Caco-2 (cell line): ENCODE data around the gene RGMA. TPM values are rescaled to one million over a fixed set of nuclear protein-coding genes. Genes with fewer than 3 reads are reported as not detected.

Experiments
- BruUV-seq: library from RNA; stranded (reverse); fragments of 400-500 nt; replicated peaks from 2 replicates; lab custom pipeline; 2021; lab: Mats Ljungman, UMichigan
- CTCF ChIA-PET: fragments of 300-600 bp; sonication (Branson Sonifier 250); formaldehyde crosslinking; loops from one replicate; lab custom pipeline; 2022; ENCODE audit warnings: antibody characterized with exemption; lab: Charles Lee
- POLR2A ChIA-PET: fragments of 300-600 bp; sonication (Branson Sonifier 250); formaldehyde crosslinking; loops from one replicate; lab custom pipeline; 2022; ENCODE audit warnings: antibody characterized with exemption; lab: Charles Lee
- DNase-seq, 2 experiments: peaks; one replicate each; pipeline versions ENCODE4 v3.0.0 to v3.0.0-alpha.2; 2020 to 2022
- H3K27me3 ChIP-seq: replicated peaks from 2 replicates; pipeline ENCODE4 v1.6.0; 2011; ENCODE audit warnings: low read length; ENCODE audit not compliant: control insufficient read depth, insufficient read depth
- H3K36me3 ChIP-seq: 2 replicates; pipeline ENCODE4 v1.5.1; 2011; ENCODE audit warnings: low read length; ENCODE audit not compliant: control insufficient read depth, insufficient read depth
- H3K4me1 ChIP-seq: fragments of 250-450 bp; sonication (Bioruptor Pico); 2 replicates; pipeline ENCODE4 v1.5.1; 2020; ENCODE audit warnings: mild to moderate bottlenecking
- H3K4me3 ChIP-seq: 2 replicates; pipeline ENCODE4 v1.5.1; 2011; ENCODE audit warnings: low read depth, mild to moderate bottlenecking, control low read depth, low read length
- H3K9me3 ChIP-seq: fragments of 250-450 bp; sonication (Bioruptor Pico); 2 replicates; pipeline ENCODE4 v1.5.1; 2020; ENCODE audit warnings: mild to moderate bottlenecking, moderate library complexity
- H3K27ac Mint-ChIP-seq: one replicate; pipeline ENCODE4 v1.8.0; 2022; ENCODE audit warnings: mixed read lengths; ENCODE audit not compliant: unreplicated experiment
- H3K27me3 Mint-ChIP-seq: one replicate; pipeline ENCODE4 v1.8.0; 2022; ENCODE audit warnings: mixed read lengths; ENCODE audit not compliant: insufficient read depth, unreplicated experiment
- H3K36me3 Mint-ChIP-seq: one replicate; pipeline ENCODE4 v1.8.0; 2022; ENCODE audit warnings: mild to moderate bottlenecking, mixed read lengths; ENCODE audit not compliant: insufficient read depth, unreplicated experiment
- H3K4me1 Mint-ChIP-seq: one replicate; pipeline ENCODE4 v1.8.0; 2022; ENCODE audit warnings: low read depth, mixed read lengths; ENCODE audit not compliant: unreplicated experiment
- H3K4me3 Mint-ChIP-seq: one replicate; pipeline ENCODE4 v1.8.0; 2022; ENCODE audit warnings: mild to moderate bottlenecking, moderate library complexity, mixed read lengths; ENCODE audit not compliant: unreplicated experiment
- H3K9me3 Mint-ChIP-seq: one replicate; pipeline ENCODE4 v1.8.0; 2022; ENCODE audit warnings: mixed read lengths; ENCODE audit not compliant: unreplicated experiment
- intact Hi-C: fragments of 100-400 bp; cut with micrococcal nuclease; formaldehyde crosslinking; loops from one replicate; pipeline ENCODE4 v1.10.0; 2022; ENCODE audit not compliant: unreplicated experiment
- total RNA-seq: library from RNA; stranded (reverse); gene quantifications from 2 replicates; pipeline ENCODE4 v1.2.3, GENCODE V29; 2022
- TF ChIP-seq, protein P1 (sequence below), 2 experiments: fragments of 200-600 bp in 1 of 2; IDR thresholded peaks; 1 replicate in 1 of 2; 2 replicates in 1 of 2; pipeline versions ENCODE4 v1.5.1 to v1.8.0; 2011 to 2022; ENCODE audit warnings: antibody characterized with exemption in 1 of 2, control low read depth in 1 of 2, inconsistent platforms in 1 of 2, low read depth in 1 of 2, low read length in 1 of 2, mild to moderate bottlenecking in 1 of 2, moderate library complexity in 1 of 2; ENCODE audit not compliant: insufficient read depth in 1 of 2, severe bottlenecking in 1 of 2, unreplicated experiment in 1 of 2

The RGMA gene
- total RNA-seq, 1 experiment from 2014 or later = 4.5 TPM

DNA sequence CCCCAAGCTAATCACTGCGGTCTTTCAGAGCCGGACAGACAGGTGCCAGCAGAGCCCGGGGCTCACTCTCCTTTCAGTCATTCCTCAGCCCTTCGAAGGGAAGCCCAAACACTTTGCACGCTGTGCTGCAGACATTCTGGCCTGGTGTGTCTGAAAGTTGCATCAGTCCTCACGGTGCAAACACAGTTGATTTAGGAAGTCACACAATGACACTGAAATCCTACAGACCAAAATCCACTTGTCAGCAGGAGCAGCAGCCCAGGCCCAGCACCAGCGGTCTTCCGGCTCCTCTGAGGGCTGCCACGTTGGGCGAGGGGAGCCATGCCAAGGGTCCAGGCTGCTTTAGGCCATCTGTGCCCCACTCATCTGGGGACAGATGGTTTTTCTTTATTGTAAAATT, 61.6 kb downstream of the RGMA start:
- Histone ChIP-seq H3K9me3 (no peaks in the 10 kb centered on the region), H3K4me3 (no peak overlapping the region), H3K27me3 (no peaks in the 10 kb centered on the region), H3K4me1 (no peaks in the 10 kb centered on the region), H3K36me3 (peaks cover 15% of the 10 kb centered on the region)
- Mint-ChIP-seq H3K4me3 (no peak overlapping the region), H3K27ac (peak overlapping the region; percentile 51), H3K36me3 (peaks cover 97% of the 10 kb centered on the region), H3K4me1 (peaks cover 18% of the 10 kb centered on the region), H3K27me3 (no peaks in the 10 kb centered on the region), H3K9me3 (no peaks in the 10 kb centered on the region)
- ChIA-PET POLR2A (no interaction called here), CTCF (interaction anchor here (3.9 kb wide), 1 partner anchor 1092 kb away, joined by 23 read pairs; no protein-coding TSS in a partner anchor)
- TF ChIP-seq, protein P1, sequence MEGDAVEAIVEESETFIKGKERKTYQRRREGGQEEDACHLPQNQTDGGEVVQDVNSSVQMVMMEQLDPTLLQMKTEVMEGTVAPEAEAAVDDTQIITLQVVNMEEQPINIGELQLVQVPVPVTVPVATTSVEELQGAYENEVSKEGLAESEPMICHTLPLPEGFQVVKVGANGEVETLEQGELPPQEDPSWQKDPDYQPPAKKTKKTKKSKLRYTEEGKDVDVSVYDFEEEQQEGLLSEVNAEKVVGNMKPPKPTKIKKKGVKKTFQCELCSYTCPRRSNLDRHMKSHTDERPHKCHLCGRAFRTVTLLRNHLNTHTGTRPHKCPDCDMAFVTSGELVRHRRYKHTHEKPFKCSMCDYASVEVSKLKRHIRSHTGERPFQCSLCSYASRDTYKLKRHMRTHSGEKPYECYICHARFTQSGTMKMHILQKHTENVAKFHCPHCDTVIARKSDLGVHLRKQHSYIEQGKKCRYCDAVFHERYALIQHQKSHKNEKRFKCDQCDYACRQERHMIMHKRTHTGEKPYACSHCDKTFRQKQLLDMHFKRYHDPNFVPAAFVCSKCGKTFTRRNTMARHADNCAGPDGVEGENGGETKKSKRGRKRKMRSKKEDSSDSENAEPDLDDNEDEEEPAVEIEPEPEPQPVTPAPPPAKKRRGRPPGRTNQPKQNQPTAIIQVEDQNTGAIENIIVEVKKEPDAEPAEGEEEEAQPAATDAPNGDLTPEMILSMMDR (IDR thresholded peaks at IDR 0.05; ENCODE audit: insufficient read depth in 1 of 2, low read depth in 1 of 2, low read length in 1 of 2, severe bottlenecking in 1 of 2, unreplicated experiment in 1 of 2) = no peak
- no peak for DNase-seq
- BruUV-seq = no TSS peak
- intact Hi-C loops = no loop called here

DNA sequence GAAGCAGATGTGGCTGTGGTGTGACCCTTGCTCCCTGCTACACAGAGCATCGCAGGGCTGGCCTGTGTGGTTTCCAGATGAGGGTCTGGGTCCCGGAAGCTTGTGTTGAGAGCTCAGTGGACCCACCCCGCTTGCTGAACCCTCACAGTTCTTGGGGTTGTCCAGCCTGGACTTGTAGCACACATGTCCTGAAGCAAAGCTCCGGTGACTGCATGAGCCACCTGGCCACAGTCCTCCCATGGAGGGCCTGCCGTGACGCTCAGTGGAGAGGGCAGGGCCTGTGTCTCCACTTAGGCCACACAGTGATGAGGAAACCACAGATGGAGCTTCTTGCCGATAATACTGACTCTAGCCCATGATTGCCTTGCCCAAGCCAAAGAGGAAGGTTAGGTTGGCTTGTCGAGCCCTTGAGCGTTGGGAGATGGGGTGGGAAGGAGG, 62.6 kb downstream of the RGMA start:
- Mint-ChIP-seq H3K4me1 (peaks cover 18% of the 10 kb centered on the region), H3K36me3 (peaks cover 98% of the 10 kb centered on the region), H3K27me3 (no peaks in the 10 kb centered on the region), H3K4me3 (no peak overlapping the region), H3K9me3 (no peaks in the 10 kb centered on the region), H3K27ac (peak overlapping the region; percentile 51)
- intact Hi-C loops = no loop called here
- Histone ChIP-seq H3K9me3 (no peaks in the 10 kb centered on the region), H3K27me3 (no peaks in the 10 kb centered on the region), H3K4me3 (no peak overlapping the region), H3K4me1 (no peaks in the 10 kb centered on the region), H3K36me3 (peaks cover 15% of the 10 kb centered on the region)
- CTCF ChIA-PET = no interaction called here
- BruUV-seq = no TSS peak
- POLR2A ChIA-PET = no interaction called here
- TF ChIP-seq, protein P1 (IDR thresholded peaks at IDR 0.05; ENCODE audit: insufficient read depth in 1 of 2, low read depth in 1 of 2, low read length in 1 of 2, severe bottlenecking in 1 of 2, unreplicated experiment in 1 of 2) = no peak
- no peak for DNase-seq

DNA sequence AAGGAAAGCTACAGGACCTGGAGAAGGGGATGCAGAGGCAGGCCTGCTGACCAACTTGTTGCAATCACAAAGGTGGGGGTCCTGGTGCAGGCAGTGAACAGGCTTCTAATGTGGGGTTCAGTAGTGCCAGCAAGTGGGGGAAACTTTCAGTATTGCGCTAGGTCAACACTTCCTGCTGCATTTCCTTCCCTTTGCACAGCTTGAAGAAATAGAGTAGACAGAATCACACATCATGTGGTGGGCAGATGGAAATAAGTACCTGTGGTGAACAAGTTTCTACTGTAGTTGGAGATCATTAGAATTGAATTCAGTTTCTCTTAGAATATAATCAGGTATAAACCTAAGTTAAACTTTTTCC, 63.4 kb downstream of the RGMA start:
- H3K36me3 ChIP-seq = peaks cover 15% of the 10 kb centered on the region
- no peaks in the 10 kb centered on the region for H3K27me3 ChIP-seq
- TF ChIP-seq, protein P1 (IDR thresholded peaks at IDR 0.05; ENCODE audit: insufficient read depth in 1 of 2, low read depth in 1 of 2, low read length in 1 of 2, severe bottlenecking in 1 of 2, unreplicated experiment in 1 of 2) = no peak
- CTCF ChIA-PET = no interaction called here
- Mint-ChIP-seq H3K9me3 (no peaks in the 10 kb centered on the region), H3K4me1 (peaks cover 16% of the 10 kb centered on the region), H3K4me3 (no peak overlapping the region), H3K27ac (no peak overlapping the region), H3K36me3 (peaks cover 98% of the 10 kb centered on the region), H3K27me3 (no peaks in the 10 kb centered on the region)
- no peak for DNase-seq
- intact Hi-C loops = no loop called here
- POLR2A ChIA-PET = no interaction called here
- H3K4me1 ChIP-seq = no peaks in the 10 kb centered on the region
- no peaks in the 10 kb centered on the region for H3K9me3 ChIP-seq
- H3K4me3 ChIP-seq = no peak overlapping the region
- BruUV-seq = TSS peak; percentile 24
